Endothelial cell of umbilical vein (primary cell): ENCODE data around the gene MAPK8IP3. TPM values are rescaled to one million over a fixed set of nuclear protein-coding genes. Genes with fewer than 3 reads are reported as not detected.
"Not testable (repeated sequence)": the region's sequence is repeated elsewhere in the genome, so short reads cannot be mapped to it uniquely, and the experiment has no call there.

Experiments
- BruUV-seq: library from RNA; stranded (reverse); fragments of 400-500 nt; replicated peaks from 2 replicates; lab custom pipeline; 2021; lab: Mats Ljungman, UMichigan
- CTCF ChIA-PET: fragments of 300-600, 350-600 bp; sonication (Branson Sonifier 250); formaldehyde crosslinking; loops from one replicate; lab custom pipeline; 2021; ENCODE audit warnings: antibody characterized with exemption, inconsistent platforms; lab: Charles Lee
- POLR2A ChIA-PET: fragments of 300-600, 350-600 bp; sonication (Branson Sonifier 250); formaldehyde crosslinking; loops from one replicate; lab custom pipeline; 2021; ENCODE audit warnings: antibody characterized with exemption, inconsistent platforms; lab: Charles Lee
- DNase-seq: peaks from one replicate; pipeline ENCODE4 v3.0.0-alpha.2; 2011; ENCODE audit warnings: low read depth, low spot score
- FAIRE-seq: peaks from 2 replicates; lab custom pipeline; 2011; peaks lifted over from hg19 to GRCh38; lab: Jason Lieb, UNC
- H2AFZ ChIP-seq: 2 replicates; pipeline ENCODE4 v1.6.0; 2012; ENCODE audit warnings: low read depth, low read length, control low read depth, inconsistent platforms
- H3K27ac ChIP-seq: 2 replicates; pipeline ENCODE4 v1.5.1; 2011; ENCODE audit warnings: low read depth, mild to moderate bottlenecking, control low read depth, low read length, moderate library complexity; ENCODE audit not compliant: insufficient read depth
- H3K27me3 ChIP-seq, 2 experiments: 2 replicates each; pipeline versions ENCODE4 v1.6.0 to v1.6.1; 2011; ENCODE audit warnings: low read length in 2 of 2, mixed read lengths in 1 of 2; ENCODE audit not compliant: control insufficient read depth in 2 of 2, insufficient read depth in 2 of 2
- H3K36me3 ChIP-seq, 2 experiments: 2 replicates in 1 of 2; 3 replicates in 1 of 2; pipeline ENCODE4 v1.5.1; 2011; ENCODE audit warnings: low read length in 2 of 2, mild to moderate bottlenecking in 1 of 2, moderate library complexity in 1 of 2; ENCODE audit not compliant: control insufficient read depth in 2 of 2, insufficient read depth in 2 of 2; ENCODE audit errors: extremely low read depth in 1 of 2
- H3K4me1 ChIP-seq: 3 replicates; pipeline ENCODE4 v1.5.1; 2011; ENCODE audit warnings: mild to moderate bottlenecking, low read length; ENCODE audit not compliant: control insufficient read depth, insufficient read depth; ENCODE audit errors: extremely low read depth
- H3K4me2 ChIP-seq: 2 replicates; pipeline ENCODE4 v1.6.1; 2011; ENCODE audit warnings: low read length, control low read depth, mixed read lengths; ENCODE audit not compliant: insufficient read depth
- H3K4me3 ChIP-seq, 3 experiments: fragments of 200-600 bp in 1 of 3; sonication (generic), shearing (Covaris generic) in 1 of 3; replicated peaks in 1 of 3; 2 replicates each; pipeline ENCODE4 v1.5.1; 2011 to 2016; ENCODE audit warnings: control low read depth in 3 of 3, low read length in 3 of 3, mild to moderate bottlenecking in 2 of 3, inconsistent platforms in 1 of 3, low read depth in 1 of 3, moderate library complexity in 1 of 3; ENCODE audit not compliant: insufficient read depth in 1 of 3
- H3K79me2 ChIP-seq: 2 replicates; pipeline ENCODE4 v1.6.0; 2012; ENCODE audit warnings: low read length, inconsistent platforms; ENCODE audit not compliant: control insufficient read depth, insufficient read depth
- H3K9ac ChIP-seq: replicated peaks from 2 replicates; pipeline ENCODE3; 2011; ENCODE audit warnings: low read length, control low read depth; ENCODE audit not compliant: insufficient read depth; ENCODE audit errors: extremely low read depth
- H3K9me1 ChIP-seq: replicated peaks from 3 replicates; pipeline ENCODE4 v1.6.0; 2011; ENCODE audit warnings: mild to moderate bottlenecking, low read length; ENCODE audit not compliant: control insufficient read depth, insufficient read depth; ENCODE audit errors: extremely low read depth
- H3K9me3 ChIP-seq: replicated peaks from 2 replicates; pipeline ENCODE4 v1.5.1; 2012; ENCODE audit warnings: low read length, inconsistent platforms; ENCODE audit not compliant: control insufficient read depth, insufficient read depth
- H4K20me1 ChIP-seq: replicated peaks from 2 replicates; pipeline ENCODE3; 2011; ENCODE audit warnings: mild to moderate bottlenecking, low read length; ENCODE audit not compliant: control insufficient read depth, insufficient read depth; ENCODE audit errors: extremely low read depth
- CTCF ChIP-seq, 2 donors: IDR thresholded peaks; 1 replicate in 1 of 2; 2 replicates in 1 of 2; pipeline ENCODE4 v1.5.1; 2011; ENCODE audit warnings: low read length in 2 of 2, mild to moderate bottlenecking in 2 of 2, moderate library complexity in 2 of 2, control low read depth in 1 of 2, inconsistent platforms in 1 of 2, low read depth in 1 of 2; ENCODE audit not compliant: insufficient read depth in 1 of 2; ENCODE audit errors: extremely low read depth in 1 of 2
- EZH2 ChIP-seq: IDR thresholded peaks from 2 replicates; pipeline ENCODE4 v1.6.1; 2012; ENCODE audit warnings: borderline replicate concordance, low read depth, mild to moderate bottlenecking, moderate library complexity, low read length, inconsistent platforms; ENCODE audit not compliant: severe bottlenecking
- FOS ChIP-seq: IDR thresholded peaks from 2 replicates; pipeline ENCODE4 v1.6.1; 2011; ENCODE audit warnings: mild to moderate bottlenecking, low read length, moderate library complexity, borderline replicate concordance; ENCODE audit not compliant: insufficient read depth
- GATA2 ChIP-seq: IDR thresholded peaks from 2 replicates; pipeline ENCODE4 v1.7.0; 2011; ENCODE audit warnings: low read depth, mild to moderate bottlenecking, moderate library complexity, mixed read lengths, low read length; ENCODE audit not compliant: insufficient read length, insufficient read depth
- JUN ChIP-seq: IDR thresholded peaks from 2 replicates; pipeline ENCODE4 v1.6.1; 2011; ENCODE audit warnings: borderline replicate concordance, low read depth; ENCODE audit not compliant: insufficient read length, insufficient read depth
- MAX ChIP-seq: IDR thresholded peaks from 2 replicates; pipeline ENCODE4 v1.6.1; 2011; ENCODE audit not compliant: insufficient read depth, insufficient read length
- MYC ChIP-seq: IDR thresholded peaks from one replicate; pipeline ENCODE4 v1.6.1; 2011; ENCODE audit warnings: mild to moderate bottlenecking, low read depth, low read length
- POLR2A ChIP-seq: IDR thresholded peaks from 2 replicates; pipeline ENCODE4 v1.6.1; 2012; ENCODE audit warnings: low read depth, mild to moderate bottlenecking, control low read depth, low read length
- POLR2AphosphoS5 ChIP-seq: IDR thresholded peaks from 2 replicates; pipeline ENCODE4 v1.6.1; 2012; ENCODE audit warnings: low read depth, mild to moderate bottlenecking, control low read depth, low read length, moderate library complexity; ENCODE audit not compliant: insufficient read depth
- dilution Hi-C: fragments of 300-500 bp; cut with MboI; formaldehyde crosslinking; loops from one replicate; pipeline ENCODE4 v1.15.0; 2019; ENCODE audit warnings: low sequenced_read_pairs; ENCODE audit not compliant: extremely low pct_ligation_motif_present
- intact Hi-C: fragments of 100-400 bp; cut with micrococcal nuclease; formaldehyde crosslinking; loops from one replicate; pipeline ENCODE4 v1.10.0; 2022
- polyA plus RNA-seq, 4 experiments: library from polyadenylated mRNA; depleted of rRNA in 3 of 4; stranded (reverse) in 3 of 4; unstranded in 1 of 4; fragments of >200 nt; gene quantifications; 2 replicates each; pipeline versions ENCODE4 v1.2.1 to v1.2.3, GENCODE V29; 2011 to 2012; ENCODE audit warnings: missing spikeins in 1 of 4
- total RNA-seq: library from RNA; stranded (reverse); gene quantifications from 2 replicates; pipeline ENCODE4 v1.2.3, GENCODE V29; 2021

MAPK8IP3 gene
- total and polyA plus RNA-seq, 2 donors (not counting 3 experiments of a cell fraction or from before 2014, with no cell fraction given), result 40.7 to 92.2 TPM

GRCh38 chr16:1715220-1715619 is 9.2 kb downstream of the MAPK8IP3 start:
- DNase-seq, result no peak
- TF ChIP-seq MYC (no peak), EZH2 (no peak), CTCF (IDR thresholded peaks at IDR 0.05; ENCODE audit: extremely low read depth in 1 of 2, insufficient read depth in 1 of 2, low read depth in 1 of 2, low read length in 2 of 2) (no peak), JUN (no peak), MAX (no peak), GATA2 (no peak), POLR2A (no peak), FOS (no peak), POLR2AphosphoS5 (no peak)
- BruUV-seq, result no TSS peak
- Histone ChIP-seq H3K4me3 (no peak overlapping the region), H3K27ac (no peak overlapping the region), H3K9me3 (no peaks in the 10 kb centered on the region), H3K4me1 (no peaks in the 10 kb centered on the region), H3K4me2 (no peak overlapping the region), H2AFZ (no peak overlapping the region), H3K79me2 (peaks cover 61% of the 10 kb centered on the region), H3K9ac (no peak overlapping the region), H3K9me1 (no peaks in the 10 kb centered on the region), H4K20me1 (no peaks in the 10 kb centered on the region), H3K36me3 (no peaks in the 10 kb centered on the region), H3K27me3 (no peaks in the 10 kb centered on the region)
- ChIA-PET CTCF (interaction anchor here (0.5 to 1.0 kb wide), 2 partner anchors 8 to 10 kb away, joined by 3 to 10 read pairs; partner anchors contain the start of gene MAPK8IP3), POLR2A (no interaction called here)
- dilution Hi-C loops (no loop called here), intact Hi-C loops (no loop called here)
- FAIRE-seq, result no peak

- H4K20me1 ChIP-seq, H3K27ac ChIP-seq, H3K27me3 ChIP-seq, H3K9me3 ChIP-seq, H3K9me1 ChIP-seq, H3K9ac ChIP-seq, dilution Hi-C loops, H3K4me2 ChIP-seq, H3K4me1 ChIP-seq, H3K36me3 ChIP-seq, DNase-seq, POLR2A ChIA-PET, BruUV-seq, H3K4me3 ChIP-seq, FAIRE-seq, H2AFZ ChIP-seq, intact Hi-C loops: not testable (repeated sequence)
- H3K79me2 ChIP-seq, result peaks cover 41% of the 10 kb centered on the region
- CTCF ChIA-PET, result interaction anchor here (1.3 kb wide), 1 partner anchor 12 kb away, joined by 5 read pairs; the partner anchor contains the start of gene MAPK8IP3
Observed at GRCh38 chr16:1718236-1718635, 12.2 kb downstream of the MAPK8IP3 start.
